Thoracic aorta (tissue), 2 donors: ENCODE measurements around the gene HCN1. TPM values are rescaled to one million over a fixed set of nuclear protein-coding genes. Genes with fewer than 3 reads are reported as not detected.

Experiments
- ATAC-seq: fragments of 150-250 bp; one replicate; pipeline ENCODE4 v1.8.0; 2017; ENCODE audit warnings: low read depth; ENCODE audit not compliant: insufficient number of reproducible peaks, low FRiP score
- DNase-seq: peaks from one replicate; pipeline ENCODE4 v3.0.0-alpha.2; 2020; ENCODE audit warnings: low spot score
- H3K27ac ChIP-seq, 2 donors: fragments of 200-600 bp; sonication (generic); 1 replicate in 1 of 2; 2 replicates in 1 of 2; pipeline ENCODE4 v1.5.1; 2016; ENCODE audit warnings: mild to moderate bottlenecking in 2 of 2, moderate library complexity in 2 of 2
- H3K27me3 ChIP-seq: fragments of 200-600 bp; sonication (generic); replicated peaks from 2 replicates; pipeline ENCODE4 v1.6.0; 2016; ENCODE audit warnings: mild to moderate bottlenecking; ENCODE audit not compliant: insufficient read depth
- H3K36me3 ChIP-seq: fragments of 200-600 bp; sonication (generic); one replicate; pipeline ENCODE4 v1.5.1; 2016
- H3K4me1 ChIP-seq, 2 donors: fragments of 200-600 bp; sonication (generic); 1 replicate in 1 of 2; 2 replicates in 1 of 2; pipeline versions ENCODE4 v1.5.1 to v1.6.0; 2016; ENCODE audit warnings: low read depth in 2 of 2, mild to moderate bottlenecking in 1 of 2; ENCODE audit not compliant: control insufficient read depth in 1 of 2
- H3K4me3 ChIP-seq: fragments of 200-600 bp; sonication (generic); 2 replicates; pipeline ENCODE4 v1.5.1; 2016; ENCODE audit warnings: mild to moderate bottlenecking
- H3K9me3 ChIP-seq: fragments of 200-600 bp; sonication (generic); 2 replicates; pipeline ENCODE4 v1.5.1; 2016
- total RNA-seq, 2 donors: library from RNA; depleted of rRNA; stranded (reverse); fragments of >200 nt; gene quantifications; one replicate each; pipeline versions ENCODE4 v1.1.0 to v1.2.3, GENCODE V29; 2016
- TF ChIP-seq, protein P1 (sequence below): fragments of 200-600 bp; sonication (generic); IDR thresholded peaks from one replicate; pipeline ENCODE4 v1.5.1; 2019; ENCODE audit warnings: antibody characterized with exemption

HCN1 gene
- total RNA-seq, 2 donors from 2014 or later = 0.21 TPM; not detected in 1

DNA sequence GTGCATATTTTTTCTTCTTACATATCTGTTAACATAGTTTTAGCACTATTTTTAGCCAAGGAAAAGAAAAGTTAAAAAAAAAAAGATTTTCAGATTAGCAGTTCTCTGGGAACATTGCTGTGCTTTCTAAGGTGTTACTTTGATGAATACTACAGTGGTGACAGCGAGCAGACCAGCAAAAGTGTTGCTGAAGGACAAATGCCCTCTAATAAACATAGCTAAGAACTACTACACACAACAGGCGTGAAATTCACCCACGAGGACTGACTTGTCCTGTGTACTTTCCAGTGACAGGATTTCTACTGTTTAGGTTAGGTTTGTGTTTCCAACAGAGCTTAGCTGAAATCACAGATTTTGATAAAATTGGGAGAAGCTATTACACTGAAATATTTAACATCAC, 153.8 kb downstream of the HCN1 start:
- no peak for ATAC-seq
- no peaks in the 10 kb centered on the region for H3K27me3 ChIP-seq

DNA sequence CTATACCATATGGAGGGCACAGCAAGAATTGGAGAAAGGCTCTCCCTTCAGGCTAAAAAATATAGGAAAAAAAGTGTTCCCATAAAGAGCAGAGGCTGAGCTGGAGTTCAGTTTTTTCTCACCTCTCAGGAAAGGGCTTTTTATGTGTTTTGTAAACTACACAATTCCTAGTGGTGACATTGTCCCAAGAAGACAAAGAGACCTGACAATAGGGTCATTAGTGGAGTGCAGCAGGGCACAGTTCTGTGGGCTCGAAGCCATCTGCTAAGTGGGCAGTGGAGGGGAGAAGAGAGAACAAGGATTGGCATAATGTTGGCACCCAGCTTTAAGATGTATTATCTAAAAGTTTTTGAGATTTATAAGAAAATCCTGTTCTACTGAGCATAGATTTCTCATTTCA, 162.5 kb downstream of the HCN1 start:
- TF ChIP-seq, protein P1, sequence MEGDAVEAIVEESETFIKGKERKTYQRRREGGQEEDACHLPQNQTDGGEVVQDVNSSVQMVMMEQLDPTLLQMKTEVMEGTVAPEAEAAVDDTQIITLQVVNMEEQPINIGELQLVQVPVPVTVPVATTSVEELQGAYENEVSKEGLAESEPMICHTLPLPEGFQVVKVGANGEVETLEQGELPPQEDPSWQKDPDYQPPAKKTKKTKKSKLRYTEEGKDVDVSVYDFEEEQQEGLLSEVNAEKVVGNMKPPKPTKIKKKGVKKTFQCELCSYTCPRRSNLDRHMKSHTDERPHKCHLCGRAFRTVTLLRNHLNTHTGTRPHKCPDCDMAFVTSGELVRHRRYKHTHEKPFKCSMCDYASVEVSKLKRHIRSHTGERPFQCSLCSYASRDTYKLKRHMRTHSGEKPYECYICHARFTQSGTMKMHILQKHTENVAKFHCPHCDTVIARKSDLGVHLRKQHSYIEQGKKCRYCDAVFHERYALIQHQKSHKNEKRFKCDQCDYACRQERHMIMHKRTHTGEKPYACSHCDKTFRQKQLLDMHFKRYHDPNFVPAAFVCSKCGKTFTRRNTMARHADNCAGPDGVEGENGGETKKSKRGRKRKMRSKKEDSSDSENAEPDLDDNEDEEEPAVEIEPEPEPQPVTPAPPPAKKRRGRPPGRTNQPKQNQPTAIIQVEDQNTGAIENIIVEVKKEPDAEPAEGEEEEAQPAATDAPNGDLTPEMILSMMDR = no peak
- Histone ChIP-seq H3K4me3 (no peak overlapping the region), H3K27ac (no peak overlapping the region), H3K27me3 (no peaks in the 10 kb centered on the region), H3K36me3 (no peaks in the 10 kb centered on the region), H3K9me3 (no peaks in the 10 kb centered on the region), H3K4me1 (no peaks in the 10 kb centered on the region)
- ATAC-seq (no peak), DNase-seq (no peak)

More for the DNA sequence above, 153.8 kb downstream of the HCN1 start:
- Histone ChIP-seq H3K4me3 (no peak overlapping the region), H3K36me3 (no peaks in the 10 kb centered on the region), H3K9me3 (no peaks in the 10 kb centered on the region), H3K27ac (no peak overlapping the region), H3K4me1 (no peaks in the 10 kb centered on the region)
- no peak for DNase-seq
- TF ChIP-seq, protein P1 = no peak

DNA sequence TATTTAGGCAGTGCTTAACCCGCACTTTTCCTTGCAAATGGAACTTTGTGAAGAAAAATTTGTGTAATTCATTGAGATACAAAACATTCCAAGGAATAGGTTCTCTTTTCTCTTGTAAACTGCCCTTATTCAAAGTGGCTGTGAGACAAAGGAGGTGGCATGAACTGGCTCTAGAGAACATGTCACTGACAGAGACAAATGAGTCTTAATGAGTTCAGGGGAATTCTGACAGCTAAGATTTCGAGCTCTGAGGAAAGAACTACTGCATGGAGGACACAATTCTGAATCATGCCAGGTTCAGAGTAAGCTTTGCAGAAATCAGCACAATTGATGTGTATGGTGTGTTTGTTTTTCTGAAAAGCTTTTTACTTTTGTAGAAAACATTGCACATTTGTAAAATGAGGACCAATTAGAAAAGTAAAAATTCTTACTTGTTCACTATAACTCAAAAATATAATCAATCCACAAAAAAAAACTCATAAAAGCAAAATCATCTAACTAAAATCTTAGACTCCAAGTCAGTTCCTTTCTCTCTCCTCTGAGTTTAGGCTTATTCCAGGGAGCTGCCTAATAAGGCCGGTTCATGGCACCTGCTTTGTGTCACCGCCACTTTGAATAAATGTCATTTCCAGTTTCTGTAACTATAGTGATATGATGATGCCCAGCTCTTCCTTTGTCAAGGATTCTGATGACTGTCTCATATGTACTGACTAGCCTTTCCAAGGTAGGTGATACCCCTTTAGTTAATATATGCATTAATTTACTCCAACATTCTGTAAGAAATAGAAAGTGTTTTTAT, 163.2 kb downstream of the HCN1 start:
- TF ChIP-seq, protein P1 = no peak
- DNase-seq = no peak
- H3K9me3 ChIP-seq = no peaks in the 10 kb centered on the region
- H3K36me3 ChIP-seq = no peaks in the 10 kb centered on the region
- H3K4me3 ChIP-seq = no peak overlapping the region
- H3K27me3 ChIP-seq = no peaks in the 10 kb centered on the region
- ATAC-seq = no peak
- no peaks in the 10 kb centered on the region for H3K4me1 ChIP-seq
- H3K27ac ChIP-seq = no peak overlapping the region

- TF ChIP-seq, protein P1 = no peak
- Histone ChIP-seq H3K27ac (no peak overlapping the region), H3K4me3 (no peak overlapping the region), H3K36me3 (no peaks in the 10 kb centered on the region), H3K9me3 (no peaks in the 10 kb centered on the region), H3K27me3 (no peaks in the 10 kb centered on the region), H3K4me1 (no peaks in the 10 kb centered on the region)
- DNase-seq (no peak), ATAC-seq (no peak)
These were observed 175.1 kb downstream of the HCN1 start for GRCh38 chr5:45521067-45521466.

GRCh38 chr5:45512521-45512920, 183.7 kb downstream of the HCN1 start:
- H3K4me3 ChIP-seq = no peak overlapping the region

More at GRCh38 chr5:45512521-45512920, 183.7 kb downstream of the HCN1 start:
- DNase-seq (no peak), ATAC-seq (no peak)
- TF ChIP-seq, protein P1 = no peak
- Histone ChIP-seq H3K27ac (no peak overlapping the region), H3K4me1 (no peaks in the 10 kb centered on the region), H3K36me3 (no peaks in the 10 kb centered on the region), H3K9me3 (no peaks in the 10 kb centered on the region), H3K27me3 (no peaks in the 10 kb centered on the region)
